Kidney epithelial cell (primary cell): Measurements from ENCODE around the gene DEPDC4. TPM values are rescaled to one million over a fixed set of nuclear protein-coding genes. Genes with fewer than 3 reads are reported as not detected.
"Not testable (repeated sequence)": the region's sequence is repeated elsewhere in the genome, so short reads cannot be mapped to it uniquely, and the experiment has no call there.

ENCODE experiments used
- DNase-seq: peaks from one replicate; pipeline ENCODE4 v3.0.0-alpha.2; 2010; ENCODE audit warnings: low read depth
- H3K27me3 ChIP-seq: 2 replicates; pipeline ENCODE4 v1.6.0; 2011; ENCODE audit warnings: low read length; ENCODE audit not compliant: control insufficient read depth, insufficient read depth
- H3K36me3 ChIP-seq: 2 replicates; pipeline ENCODE4 v1.5.1; 2011; ENCODE audit warnings: low read length; ENCODE audit not compliant: control insufficient read depth, insufficient read depth
- H3K4me3 ChIP-seq: 2 replicates; pipeline ENCODE4 v1.5.1; 2011; ENCODE audit warnings: low read depth, mild to moderate bottlenecking, control low read depth, low read length
- total RNA-seq: library from RNA; depleted of rRNA; stranded (reverse); fragments of >200 nt; gene quantifications from 2 replicates; pipeline ENCODE4 v1.2.3, GENCODE V29; 2015
- TF ChIP-seq, protein P1 (sequence below): IDR thresholded peaks from 2 replicates; pipeline ENCODE4 v1.5.1; 2011; ENCODE audit warnings: mild to moderate bottlenecking, moderate library complexity, low read length, control low read depth, inconsistent platforms; ENCODE audit not compliant: insufficient read depth, poor library complexity, severe bottlenecking

DEPDC4 gene
- total RNA-seq, 1 donor from 2014 or later = 1.0 TPM

DNA sequence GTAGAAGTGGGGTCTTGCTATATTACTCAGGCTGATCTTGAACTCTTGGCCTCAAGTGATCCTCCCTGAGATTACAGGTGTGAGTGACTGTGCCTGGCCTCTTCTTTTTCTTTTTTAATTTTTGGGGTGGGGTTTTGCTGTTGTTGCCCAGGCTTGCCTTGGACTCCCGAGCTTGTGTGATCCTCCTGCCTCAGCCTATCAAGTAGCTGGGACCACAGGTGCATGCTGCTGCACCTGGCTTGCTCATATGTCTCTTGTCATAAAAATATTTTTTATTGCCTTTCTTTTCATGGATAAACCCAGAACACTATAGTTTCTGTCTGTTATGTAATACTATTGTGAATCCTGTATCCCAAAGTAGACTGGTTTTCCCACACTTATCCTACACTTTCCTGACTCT lies 26.1 kb upstream of the DEPDC4 start:
- no peaks in the 10 kb centered on the region for H3K27me3 ChIP-seq
- H3K4me3 ChIP-seq = no peak overlapping the region
- no peak for DNase-seq
- TF ChIP-seq, protein P1, sequence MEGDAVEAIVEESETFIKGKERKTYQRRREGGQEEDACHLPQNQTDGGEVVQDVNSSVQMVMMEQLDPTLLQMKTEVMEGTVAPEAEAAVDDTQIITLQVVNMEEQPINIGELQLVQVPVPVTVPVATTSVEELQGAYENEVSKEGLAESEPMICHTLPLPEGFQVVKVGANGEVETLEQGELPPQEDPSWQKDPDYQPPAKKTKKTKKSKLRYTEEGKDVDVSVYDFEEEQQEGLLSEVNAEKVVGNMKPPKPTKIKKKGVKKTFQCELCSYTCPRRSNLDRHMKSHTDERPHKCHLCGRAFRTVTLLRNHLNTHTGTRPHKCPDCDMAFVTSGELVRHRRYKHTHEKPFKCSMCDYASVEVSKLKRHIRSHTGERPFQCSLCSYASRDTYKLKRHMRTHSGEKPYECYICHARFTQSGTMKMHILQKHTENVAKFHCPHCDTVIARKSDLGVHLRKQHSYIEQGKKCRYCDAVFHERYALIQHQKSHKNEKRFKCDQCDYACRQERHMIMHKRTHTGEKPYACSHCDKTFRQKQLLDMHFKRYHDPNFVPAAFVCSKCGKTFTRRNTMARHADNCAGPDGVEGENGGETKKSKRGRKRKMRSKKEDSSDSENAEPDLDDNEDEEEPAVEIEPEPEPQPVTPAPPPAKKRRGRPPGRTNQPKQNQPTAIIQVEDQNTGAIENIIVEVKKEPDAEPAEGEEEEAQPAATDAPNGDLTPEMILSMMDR = no peak
- no peaks in the 10 kb centered on the region for H3K36me3 ChIP-seq

DNA sequence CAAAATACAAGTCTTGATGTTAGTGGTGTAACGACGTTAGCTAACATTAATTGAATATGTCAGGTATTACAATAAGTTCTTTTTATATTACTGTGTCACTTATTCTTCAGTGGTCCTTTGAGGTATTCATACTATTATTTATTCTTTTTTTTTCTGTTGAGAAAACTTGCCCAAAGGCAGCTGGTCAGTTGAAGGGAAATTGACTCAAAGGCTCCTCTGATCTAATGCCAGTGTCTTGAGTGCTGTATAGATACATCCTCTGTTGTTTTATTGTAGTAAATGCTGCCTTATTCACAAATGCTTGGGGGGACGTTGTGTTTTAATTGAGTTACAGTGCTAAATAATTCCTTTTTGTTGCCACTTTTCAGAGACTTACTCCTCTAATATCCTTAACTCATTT lies 23.1 kb upstream of the DEPDC4 start:
- no peak for DNase-seq
- Histone ChIP-seq H3K36me3 (no peaks in the 10 kb centered on the region), H3K27me3 (no peaks in the 10 kb centered on the region), H3K4me3 (no peak overlapping the region)
- TF ChIP-seq, protein P1 = no peak

DNA sequence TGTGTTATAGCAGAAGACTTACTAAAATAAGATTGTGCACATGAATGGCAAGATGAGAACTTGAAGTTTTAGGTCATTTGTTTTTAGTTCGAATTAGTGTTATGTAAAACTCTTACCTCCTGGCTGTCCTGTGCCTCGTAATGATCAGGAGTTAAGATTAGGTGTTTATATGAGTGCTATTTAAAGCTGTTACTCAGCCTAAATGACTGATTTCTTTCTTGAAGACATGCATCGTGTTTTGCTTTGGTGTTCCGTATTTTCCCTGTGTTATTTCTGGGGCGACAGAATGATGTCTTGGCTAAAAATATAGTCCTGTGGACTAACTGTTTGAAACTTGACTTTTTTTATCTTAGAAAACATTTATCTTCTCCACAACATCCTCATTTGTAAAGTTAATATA lies 22.2 kb upstream of the DEPDC4 start:
- H3K4me3 ChIP-seq = no peak overlapping the region
- H3K36me3 ChIP-seq = no peaks in the 10 kb centered on the region
- TF ChIP-seq, protein P1 = no peak
- no peaks in the 10 kb centered on the region for H3K27me3 ChIP-seq
- DNase-seq = no peak

DNA sequence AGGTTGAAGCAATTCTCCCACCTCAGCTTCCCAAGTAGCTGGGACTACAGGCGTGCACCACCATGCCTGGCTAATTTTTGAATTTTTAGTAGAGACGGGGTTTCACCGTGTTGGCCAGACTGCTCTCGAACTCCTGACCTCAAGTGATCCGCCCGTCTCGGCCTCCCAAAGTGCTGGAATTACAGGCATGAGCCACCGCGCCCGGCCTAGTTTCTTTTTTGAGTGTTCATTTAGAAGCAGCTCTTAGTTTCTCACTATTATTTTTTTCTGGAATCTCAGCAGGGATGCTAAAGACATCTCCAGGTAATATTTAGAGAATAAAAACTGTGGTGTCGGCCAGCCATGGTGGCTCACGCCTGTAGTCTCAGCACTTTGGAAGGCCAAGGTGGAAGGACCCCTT lies 17.7 kb upstream of the DEPDC4 start:
- not testable (repeated sequence) for H3K4me3 ChIP-seq, H3K36me3 ChIP-seq, DNase-seq, H3K27me3 ChIP-seq

DNA sequence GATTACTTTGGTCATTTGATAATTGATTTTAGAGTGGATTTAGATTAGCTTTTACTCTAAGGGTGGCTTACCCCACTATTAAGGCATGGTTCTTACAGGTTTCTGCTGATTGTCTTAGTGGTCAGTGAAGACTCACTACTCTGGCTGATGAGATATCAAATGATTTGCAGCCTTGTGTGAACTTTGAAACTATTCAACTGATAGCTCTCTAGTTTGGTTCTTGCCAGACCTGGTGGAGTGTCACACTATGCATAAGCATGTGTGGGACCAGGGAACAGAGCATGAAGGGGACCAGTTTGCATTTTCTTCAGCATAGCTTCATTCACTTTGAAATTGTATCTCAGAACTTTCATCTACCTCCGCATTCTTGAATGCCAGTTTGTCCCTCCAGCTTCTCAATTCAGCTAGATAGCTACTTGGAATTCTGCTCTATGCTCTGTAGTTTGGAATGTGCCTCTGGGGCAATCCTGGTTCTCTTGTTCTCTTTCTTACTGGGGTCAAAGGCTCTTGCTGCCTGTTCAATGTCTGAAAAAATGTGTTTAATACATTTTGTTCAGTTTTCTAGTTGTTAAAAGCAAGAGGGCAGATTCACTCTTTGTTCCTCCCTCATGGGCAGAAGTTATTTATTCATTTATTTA lies 12.8 kb upstream of the DEPDC4 start:
- DNase-seq = no peak
- TF ChIP-seq, protein P1 = no peak

DNA sequence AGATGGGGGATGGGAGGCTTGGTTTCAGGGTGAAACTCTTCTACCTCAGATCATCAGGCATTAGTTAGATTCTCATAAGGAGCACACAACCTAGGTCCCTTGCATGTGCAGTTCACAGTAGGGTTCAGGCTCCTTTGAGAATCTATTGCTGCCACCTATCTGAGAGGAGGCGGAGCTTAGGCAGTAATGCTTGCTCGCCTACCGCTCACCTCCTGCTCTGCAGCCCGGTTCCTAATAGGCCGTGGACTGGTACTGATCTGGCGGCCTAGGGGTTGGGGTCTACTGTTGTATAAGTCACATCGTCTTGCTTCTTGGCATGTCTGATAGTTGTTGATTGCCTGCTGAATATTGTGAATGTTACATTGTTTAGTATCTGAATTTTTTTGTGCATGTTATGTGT lies 12.3 kb upstream of the DEPDC4 start:
- Histone ChIP-seq H3K27me3 (no peaks in the 10 kb centered on the region), H3K36me3 (no peaks in the 10 kb centered on the region), H3K4me3 (no peak overlapping the region)
- TF ChIP-seq, protein P1 = no peak
- no peak for DNase-seq

More for the DNA sequence above, 12.8 kb upstream of the DEPDC4 start:
- H3K27me3 ChIP-seq = no peaks in the 10 kb centered on the region
- H3K36me3 ChIP-seq = no peaks in the 10 kb centered on the region
- H3K4me3 ChIP-seq = no peak overlapping the region
